DOHH2 (cell line): ENCODE measurements around the gene IRF2BP1.
"Not testable (repeated sequence)": the region's sequence is repeated elsewhere in the genome, so short reads cannot be mapped to it uniquely, and the experiment has no call there.

Source experiments
- H3F3A ChIP-seq: fragments of 200-600 bp; sonication (generic), shearing (Covaris generic); 2 replicates; pipeline ENCODE4 v1.6.0; 2016; ENCODE audit warnings: antibody characterized with exemption, mild to moderate bottlenecking; ENCODE audit not compliant: control insufficient read depth, insufficient read depth
- H3K27ac ChIP-seq: fragments of 200-600 bp; sonication (generic); 2 replicates; pipeline ENCODE4 v1.5.1; 2014; ENCODE audit warnings: low read depth, mild to moderate bottlenecking, low read length, moderate library complexity
- H3K27me3 ChIP-seq: fragments of 200-600 bp; sonication (generic); 2 replicates; pipeline ENCODE4 v1.6.1; 2014; ENCODE audit warnings: mild to moderate bottlenecking, low read length, mixed read lengths; ENCODE audit not compliant: control insufficient read depth
- H3K36me3 ChIP-seq: fragments of 200-600 bp; sonication (generic); 2 replicates; pipeline ENCODE4 v1.6.1; 2014; ENCODE audit warnings: mild to moderate bottlenecking, low read length, moderate library complexity, mixed read lengths; ENCODE audit not compliant: control insufficient read depth
- H3K4me1 ChIP-seq: fragments of 200-600 bp; sonication (generic); 2 replicates; pipeline ENCODE4 v1.6.1; 2014; ENCODE audit warnings: mild to moderate bottlenecking, low read length, mixed read lengths; ENCODE audit not compliant: control insufficient read depth
- H3K4me2 ChIP-seq: fragments of 200-600 bp; sonication (generic); 2 replicates; pipeline ENCODE4 v1.6.0; 2014; ENCODE audit warnings: mild to moderate bottlenecking, low read length, moderate library complexity
- H3K4me3 ChIP-seq: fragments of 200-600 bp; sonication (generic); 2 replicates; pipeline ENCODE4 v1.5.1; 2014; ENCODE audit warnings: mild to moderate bottlenecking, low read length, mixed read lengths
- H3K79me2 ChIP-seq: fragments of 200-600 bp; sonication (generic); 2 replicates; pipeline ENCODE4 v1.6.1; 2014; ENCODE audit warnings: mild to moderate bottlenecking, low read length, mixed read lengths; ENCODE audit not compliant: control insufficient read depth
- H3K9me2 ChIP-seq: fragments of 200-600 bp; sonication (generic); replicated peaks from 2 replicates; pipeline ENCODE4 v1.6.1; 2014; ENCODE audit warnings: mild to moderate bottlenecking, low read length, mixed read lengths; ENCODE audit not compliant: control insufficient read depth
- H3K9me3 ChIP-seq: fragments of 200-600 bp; sonication (generic); 2 replicates; pipeline ENCODE4 v1.6.1; 2014; ENCODE audit warnings: antibody characterized with exemption, low read length, mixed read lengths; ENCODE audit not compliant: control insufficient read depth, insufficient read depth
- H4K20me1 ChIP-seq: fragments of 200-600 bp; sonication (generic); 2 replicates; pipeline ENCODE4 v1.6.0; 2014; ENCODE audit warnings: low read depth, mild to moderate bottlenecking, antibody characterized with exemption, low read length, moderate library complexity; ENCODE audit not compliant: control insufficient read depth, insufficient read depth
- CTCF ChIP-seq: fragments of 200-600 bp; sonication (generic); IDR thresholded peaks from one replicate; pipeline ENCODE4 v1.5.1; 2014; ENCODE audit warnings: antibody characterized with exemption, mild to moderate bottlenecking, low read depth, low read length; ENCODE audit not compliant: poor library complexity, severe bottlenecking
- EZH2phosphoT487 ChIP-seq: fragments of 200-600 bp; sonication (generic); IDR thresholded peaks from 2 replicates; pipeline ENCODE4 v1.6.1; 2017; ENCODE audit warnings: borderline replicate concordance, mild to moderate bottlenecking, antibody characterized with exemption, low read length, moderate library complexity, mixed read lengths

IRF2BP1 gene

GRCh38 chr19:45872095-45872919 lies 13.6 kb downstream of the IRF2BP1 start:
- H3K79me2 ChIP-seq = no peaks in the 10 kb centered on the region
- H3K27me3 ChIP-seq = peaks cover 30% of the 10 kb centered on the region
- no peak overlapping the region for H3K4me3 ChIP-seq
- no peak overlapping the region for H3K27ac ChIP-seq
- no peaks in the 10 kb centered on the region for H3K36me3 ChIP-seq
- no peaks in the 10 kb centered on the region for H3K9me3 ChIP-seq
- H4K20me1 ChIP-seq = no peaks in the 10 kb centered on the region
- H3F3A ChIP-seq = no peaks in the 10 kb centered on the region
- no peak for TF ChIP-seq CTCF
- TF ChIP-seq EZH2phosphoT487 = no peak
- H3K4me1 ChIP-seq = peaks cover 11% of the 10 kb centered on the region
- H3K4me2 ChIP-seq = no peak overlapping the region
- no peaks in the 10 kb centered on the region for H3K9me2 ChIP-seq

- Histone ChIP-seq H3F3A (no peaks in the 10 kb centered on the region), H3K9me3 (no peaks in the 10 kb centered on the region), H3K79me2 (no peaks in the 10 kb centered on the region), H3K36me3 (no peaks in the 10 kb centered on the region), H3K9me2 (no peaks in the 10 kb centered on the region), H3K4me1 (no peaks in the 10 kb centered on the region), H3K4me3 (no peak overlapping the region), H3K4me2 (no peak overlapping the region), H4K20me1 (no peaks in the 10 kb centered on the region), H3K27me3 (peaks cover 21% of the 10 kb centered on the region), H3K27ac (no peak overlapping the region)
- TF ChIP-seq CTCF (no peak), EZH2phosphoT487 (no peak)
Observed at GRCh38 chr19:45870798-45871197, 15.1 kb downstream of the IRF2BP1 start.

GRCh38 chr19:45867241-45867640 lies 18.7 kb downstream of the IRF2BP1 start:
- not testable (repeated sequence) for H3K9me2 ChIP-seq, H3K9me3 ChIP-seq, H4K20me1 ChIP-seq, H3K79me2 ChIP-seq, H3K4me1 ChIP-seq, H3F3A ChIP-seq, H3K4me3 ChIP-seq, H3K4me2 ChIP-seq, H3K27ac ChIP-seq, H3K36me3 ChIP-seq
- peaks cover 33% of the 10 kb centered on the region for H3K27me3 ChIP-seq

GRCh38 chr19:45866400-45867176 lies 19.4 kb downstream of the IRF2BP1 start:
- Histone ChIP-seq H3F3A (no peaks in the 10 kb centered on the region; the same call in 1 of the 2 replicates), H3K27me3 (peaks cover 33% of the 10 kb centered on the region), H3K9me2 (no peaks in the 10 kb centered on the region), H3K4me3 (no peak overlapping the region), H3K27ac (no peak overlapping the region), H3K9me3 (no peaks in the 10 kb centered on the region), H3K4me2 (no peak overlapping the region), H3K4me1 (peaks cover 15% of the 10 kb centered on the region), H4K20me1 (no peaks in the 10 kb centered on the region), H3K79me2 (peaks cover 13% of the 10 kb centered on the region), H3K36me3 (peaks cover 9% of the 10 kb centered on the region; the same call in 1 of the 2 replicates)
- TF ChIP-seq CTCF = no peak
- no peak for TF ChIP-seq EZH2phosphoT487
